Measurements from ENCODE around the gene SAT1.

- TF ChIP-seq NFE2 (CRISPR knock-in tag; IDR thresholded peaks at IDR 0.05), result no peak
- no peak for TF ChIP-seq POLR2A (IDR thresholded peaks at IDR 0.05; ENCODE audit: insufficient read depth in 1 of 2, low read depth in 2 of 2, low read length in 2 of 2)
- no peak for TF ChIP-seq MAX (IDR thresholded peaks at IDR 0.05)
- TF ChIP-seq, protein P1, sequence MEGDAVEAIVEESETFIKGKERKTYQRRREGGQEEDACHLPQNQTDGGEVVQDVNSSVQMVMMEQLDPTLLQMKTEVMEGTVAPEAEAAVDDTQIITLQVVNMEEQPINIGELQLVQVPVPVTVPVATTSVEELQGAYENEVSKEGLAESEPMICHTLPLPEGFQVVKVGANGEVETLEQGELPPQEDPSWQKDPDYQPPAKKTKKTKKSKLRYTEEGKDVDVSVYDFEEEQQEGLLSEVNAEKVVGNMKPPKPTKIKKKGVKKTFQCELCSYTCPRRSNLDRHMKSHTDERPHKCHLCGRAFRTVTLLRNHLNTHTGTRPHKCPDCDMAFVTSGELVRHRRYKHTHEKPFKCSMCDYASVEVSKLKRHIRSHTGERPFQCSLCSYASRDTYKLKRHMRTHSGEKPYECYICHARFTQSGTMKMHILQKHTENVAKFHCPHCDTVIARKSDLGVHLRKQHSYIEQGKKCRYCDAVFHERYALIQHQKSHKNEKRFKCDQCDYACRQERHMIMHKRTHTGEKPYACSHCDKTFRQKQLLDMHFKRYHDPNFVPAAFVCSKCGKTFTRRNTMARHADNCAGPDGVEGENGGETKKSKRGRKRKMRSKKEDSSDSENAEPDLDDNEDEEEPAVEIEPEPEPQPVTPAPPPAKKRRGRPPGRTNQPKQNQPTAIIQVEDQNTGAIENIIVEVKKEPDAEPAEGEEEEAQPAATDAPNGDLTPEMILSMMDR (CRISPR knock-in tag; IDR thresholded peaks at IDR 0.05), result no peak
- TF ChIP-seq ZNF354B (CRISPR knock-in tag; IDR thresholded peaks at IDR 0.05), result no peak
- no peak for TF ChIP-seq HNF1A (IDR thresholded peaks at IDR 0.05; ENCODE audit: low read depth)
- TF ChIP-seq HNF1A (CRISPR knock-in tag; IDR thresholded peaks at IDR 0.05; ENCODE audit: borderline replicate concordance), result no peak
- TF ChIP-seq POLR2AphosphoS5 (IDR thresholded peaks at IDR 0.05; ENCODE audit: low read depth, low read length), result no peak
- no peak for TF ChIP-seq JUND (CRISPR knock-in tag; IDR thresholded peaks at IDR 0.05)
- TF ChIP-seq SETDB1 (CRISPR knock-in tag; IDR thresholded peaks at IDR 0.05; ENCODE audit: borderline replicate concordance), result no peak
- no peak for TF ChIP-seq PAWR (CRISPR knock-in tag; IDR thresholded peaks at IDR 0.05; ENCODE audit: borderline replicate concordance)
- no peak for TF ChIP-seq KDM5B (CRISPR knock-in tag; IDR thresholded peaks at IDR 0.05; ENCODE audit: borderline replicate concordance)
- TF ChIP-seq ZNF780A (CRISPR knock-in tag; IDR thresholded peaks at IDR 0.05), result no peak
Observed at GRCh38 chrX:23759821-23760220, 23.2 kb upstream of the SAT1 start.

All from HepG2 (cell line).